Measurements from ENCODE around the gene CFAP251.
A peak's percentile ranks its signal among the peaks of the same experiment; 100 is the strongest.
"Not testable (repeated sequence)": the region's sequence is repeated elsewhere in the genome, so short reads cannot be mapped to it uniquely, and the experiment has no call there.

CFAP251 gene

DNA sequence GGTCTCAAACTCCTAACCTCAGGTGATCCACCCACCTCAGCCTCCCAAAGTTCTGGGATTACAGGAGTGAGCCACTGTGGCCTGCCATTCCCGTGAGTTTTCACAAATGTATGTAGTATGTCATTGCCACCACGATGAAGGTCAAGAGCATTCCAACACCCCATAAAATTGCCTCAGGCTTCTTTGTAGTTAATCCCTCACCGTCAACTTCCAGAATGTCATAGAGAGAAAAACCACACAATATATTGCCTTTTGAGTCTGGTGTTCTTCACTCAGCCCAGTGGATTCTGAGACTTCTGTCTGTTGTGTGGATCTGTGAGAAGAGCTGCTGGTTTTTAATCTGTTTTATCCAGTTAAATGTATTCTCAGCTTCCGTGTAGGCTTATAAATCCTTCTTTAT lies 12.6 kb upstream of the CFAP251 start:
- no peak for DNase-seq

DNA sequence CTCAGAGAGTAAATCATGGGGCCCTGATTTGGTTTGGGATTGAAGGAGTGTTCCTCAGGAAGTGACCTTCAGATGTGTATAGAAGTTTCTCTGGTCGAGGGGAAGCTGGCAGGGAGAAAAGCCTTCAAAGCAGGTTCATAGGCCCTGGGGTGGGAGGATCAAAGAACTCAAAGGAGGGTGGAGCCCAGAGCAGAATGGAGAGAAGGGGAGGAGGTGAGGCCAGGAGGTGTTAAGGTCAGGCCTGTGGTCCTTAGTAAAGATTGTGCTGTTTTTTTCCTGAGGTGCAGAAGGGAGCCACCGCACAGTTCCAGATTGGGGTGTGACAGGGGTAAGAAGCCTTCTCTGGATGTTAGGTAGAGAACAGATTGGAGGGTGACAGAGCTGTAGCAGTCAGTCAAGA lies 9.7 kb upstream of the CFAP251 start:
- no peak for DNase-seq

- DNase-seq, result no peak
Observed at GRCh38 chr12:121911824-121912585, 6.4 kb upstream of the CFAP251 start.

- DNase-seq, result no peak
Observed at GRCh38 chr12:121915841-121916321, 2.5 kb upstream of the CFAP251 start.

GRCh38 chr12:121916719-121917118 lies 1.7 kb upstream of the CFAP251 start:
- no peak for DNase-seq

DNA sequence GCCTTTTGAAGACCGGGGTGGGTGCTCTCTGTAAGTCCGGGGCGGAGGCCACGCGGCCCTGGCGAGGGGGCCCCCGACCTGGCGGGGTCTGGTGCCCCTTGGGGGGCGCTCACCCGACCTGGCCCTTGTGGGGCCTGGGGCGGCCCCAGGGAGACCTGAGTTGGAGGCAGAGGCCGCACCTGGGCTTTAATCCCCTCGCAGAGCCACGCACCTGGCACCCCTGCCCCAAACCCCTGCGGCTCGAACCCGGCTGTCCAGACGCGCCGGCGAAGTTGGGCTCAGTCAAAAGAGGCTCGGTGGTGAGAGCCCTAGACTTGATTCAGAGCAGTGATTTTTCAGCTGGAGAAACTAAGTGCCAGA lies 267 bp downstream of the CFAP251 start:
- no peak for DNase-seq

GRCh38 chr12:121921066-121921465 lies 2.7 kb downstream of the CFAP251 start:
- DNase-seq, result peak in 1 of 2 donors; percentile 7

- no peak for DNase-seq
Observed at GRCh38 chr12:121925358-121925695, 6.9 kb downstream of the CFAP251 start.

DNA sequence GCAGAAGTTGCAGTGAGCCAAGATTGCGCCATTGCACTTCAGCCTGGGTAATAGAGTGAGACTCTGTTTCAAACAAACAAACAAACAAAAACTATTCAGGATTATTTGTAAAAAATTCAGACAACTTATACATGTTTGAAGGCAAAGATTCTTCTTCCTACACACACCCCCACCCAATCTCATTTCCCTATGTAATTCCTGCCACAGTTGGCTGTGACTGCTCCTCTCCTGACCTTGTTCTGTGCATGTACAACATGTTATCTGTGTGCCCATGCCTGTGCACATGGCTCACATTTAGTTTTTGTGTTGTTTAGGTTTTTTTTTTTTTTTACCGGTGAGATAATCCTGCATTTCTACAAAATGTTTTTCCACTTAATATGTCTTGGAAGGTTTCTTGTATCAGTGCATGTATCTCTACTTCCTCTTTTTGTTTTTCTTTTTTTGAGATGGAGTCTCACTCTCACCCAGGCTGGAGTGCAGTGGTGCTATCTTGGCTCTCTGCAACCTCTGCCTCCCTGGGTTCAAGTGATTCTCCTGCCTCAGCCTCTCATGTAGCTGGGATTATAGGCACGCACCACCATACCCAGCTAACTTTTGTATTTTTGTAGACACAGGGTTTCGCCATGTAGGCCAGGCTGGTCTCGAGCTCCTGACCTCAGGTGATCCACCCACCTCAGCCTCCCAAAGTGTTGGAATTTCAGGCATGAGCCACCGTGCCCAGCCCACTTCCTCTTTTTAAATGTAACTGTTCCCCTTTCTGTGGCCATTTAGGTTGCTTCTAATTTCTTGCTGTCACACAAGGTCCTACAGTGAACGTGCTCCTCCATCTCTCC lies 8.7 kb downstream of the CFAP251 start:
- DNase-seq, result peak in 1 of 2 donors; percentile 52

DNA sequence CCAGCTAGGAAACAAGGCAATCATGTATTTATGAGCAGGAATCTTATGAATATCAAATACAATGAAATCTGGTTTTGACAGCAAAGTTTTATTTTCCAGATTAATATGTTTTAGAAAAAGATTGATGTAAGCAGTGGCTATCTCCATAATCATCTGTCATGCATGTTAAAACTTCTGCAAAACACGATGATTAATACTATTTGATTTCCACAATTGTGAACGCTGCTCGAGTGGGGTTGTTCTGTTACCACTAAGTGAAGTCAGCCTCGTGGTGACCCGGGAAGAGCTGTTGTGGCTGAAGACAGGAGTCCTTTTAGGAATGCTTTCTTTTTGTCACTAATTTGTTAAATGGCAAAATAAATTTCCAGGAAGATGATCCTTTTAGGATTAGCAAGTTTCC lies 9.4 kb downstream of the CFAP251 start:
- DNase-seq, result no peak

GRCh38 chr12:121929545-121929944 lies 11.2 kb downstream of the CFAP251 start:
- DNase-seq, result not testable (repeated sequence)

- DNase-seq, result no peak
Observed at GRCh38 chr12:121930862-121931261, 12.5 kb downstream of the CFAP251 start.

- no peak for DNase-seq
Observed at GRCh38 chr12:121932176-121932536, 13.8 kb downstream of the CFAP251 start.

GRCh38 chr12:121932914-121933521 lies 14.6 kb downstream of the CFAP251 start:
- DNase-seq, result no peak

DNA sequence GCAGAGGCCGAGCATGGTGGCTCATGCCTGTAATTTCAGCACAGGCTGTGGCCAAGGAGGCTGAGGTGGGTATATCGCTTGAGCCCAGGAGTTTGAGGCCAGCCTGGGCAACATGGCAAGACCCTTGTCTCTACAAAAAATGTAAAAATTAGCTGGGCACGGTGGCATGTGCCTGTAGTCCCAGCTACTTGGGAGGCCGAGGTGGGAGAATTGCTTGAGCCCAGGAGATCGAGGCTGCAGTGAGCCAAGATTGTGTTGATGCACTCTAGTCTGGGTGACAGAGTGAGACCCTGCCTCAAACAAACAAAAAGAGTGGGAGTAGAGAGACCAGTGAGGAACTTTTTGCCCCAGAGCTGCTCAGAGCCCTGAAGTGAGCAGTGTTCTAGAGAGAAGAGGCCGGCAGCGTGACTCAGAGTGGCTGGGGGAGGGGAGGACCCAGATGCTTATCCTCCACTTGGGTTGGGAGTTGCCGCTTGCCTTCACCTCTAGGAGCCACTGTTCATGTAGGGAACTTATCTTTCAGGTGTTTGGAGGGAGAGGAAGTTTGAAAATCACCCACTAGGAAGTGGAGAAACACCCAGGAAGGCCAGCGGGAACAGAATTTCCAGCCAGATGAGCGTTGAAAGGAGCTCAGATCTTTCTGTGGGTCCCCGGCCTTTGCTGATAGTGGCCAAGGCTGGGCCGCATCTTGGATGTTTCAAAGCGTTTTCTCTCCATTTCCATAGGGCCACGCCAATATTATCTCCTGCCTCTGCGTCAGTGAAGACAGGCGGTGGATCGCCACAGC lies 15.3 kb downstream of the CFAP251 start:
- DNase-seq, result no peak

DNA sequence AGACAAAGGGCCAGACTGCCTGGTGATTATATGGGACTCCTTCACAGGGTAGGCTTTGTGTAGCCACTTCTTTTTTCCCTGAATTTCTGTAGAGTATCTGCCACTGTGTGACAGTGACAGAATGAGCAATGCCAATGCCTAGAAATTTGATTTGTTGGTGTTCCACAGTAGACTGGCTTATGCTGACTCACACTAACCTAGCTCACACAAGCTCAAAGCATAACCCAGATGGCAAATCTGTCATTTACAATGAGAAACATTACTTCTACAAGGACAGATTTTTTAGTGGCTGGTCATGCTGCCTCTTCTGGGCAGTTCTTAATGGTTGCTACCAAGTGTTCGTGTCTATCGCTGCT lies 15.9 kb downstream of the CFAP251 start:
- no peak for DNase-seq

GRCh38 chr12:121937654-121938053 lies 19.3 kb downstream of the CFAP251 start:
- DNase-seq, result no peak

DNA sequence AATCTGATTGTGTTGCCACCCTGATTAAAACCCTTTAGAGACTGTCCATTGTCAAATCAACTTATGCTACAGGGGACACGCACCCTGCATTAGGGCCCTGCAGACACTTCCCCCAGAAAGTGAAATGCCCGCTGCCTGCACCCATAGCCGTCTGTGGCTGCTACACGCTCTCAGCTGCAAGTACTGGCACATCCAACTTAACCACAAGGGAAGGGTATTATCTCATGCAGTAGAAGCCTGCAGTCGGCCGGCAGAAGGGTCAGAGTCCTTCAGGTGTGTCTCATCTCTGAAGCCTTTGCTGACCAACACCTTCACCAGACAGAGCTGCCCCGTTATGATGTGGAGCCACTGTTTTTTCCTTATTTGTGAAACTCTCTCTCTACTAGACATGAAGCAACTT lies 20.8 kb downstream of the CFAP251 start:
- DNase-seq, result peak in 1 of 2 donors; percentile 4

GRCh38 chr12:121939992-121940766 lies 21.8 kb downstream of the CFAP251 start:
- no peak for DNase-seq

- DNase-seq, result no peak
Observed at GRCh38 chr12:121942145-121942718, 23.8 kb downstream of the CFAP251 start.

GRCh38 chr12:121943926-121944325 lies 25.5 kb downstream of the CFAP251 start:
- no peak for DNase-seq

All from bone marrow (tissue), 2 donors.